Body of pancreas (tissue), 4 donors: ENCODE measurements around the gene OTUB1.

Experiments
- CTCF ChIP-seq, 7 experiments: fragments of 450-650 bp in 4 of 7; fragments of 200-600 bp in 3 of 7; sonication (generic) in 3 of 7; IDR thresholded peaks; one replicate each; pipeline ENCODE4 v1.5.1; 2016 to 2019; ENCODE audit warnings: antibody characterized with exemption in 7 of 7
- POLR2A ChIP-seq, 3 donors: fragments of 450-650 bp; IDR thresholded peaks; one replicate each; pipeline ENCODE4 v1.6.1; 2016; ENCODE audit warnings: antibody characterized with exemption in 3 of 3, mild to moderate bottlenecking in 2 of 3

GRCh38 chr11:64040684-64041322 is 54.6 kb downstream of the OTUB1 start:
- TF ChIP-seq CTCF (IDR thresholded peaks at IDR 0.05), result peak in 6 of 7 experiments; percentile 28 to 57 (median 45)
- no peak for TF ChIP-seq POLR2A (IDR thresholded peaks at IDR 0.05)
